Hematopoietic multipotent progenitor cell (in vitro differentiated cells): ENCODE measurements around the gene NOL4L. TPM values are rescaled to one million over a fixed set of nuclear protein-coding genes. Genes with fewer than 3 reads are reported as not detected.
A peak's percentile ranks its signal among the peaks of the same experiment; 100 is the strongest.

Source experiments
- DNase-seq, 3 donors: peaks; one replicate each; pipeline ENCODE4 v3.0.0-alpha.2; 2011 to 2015; ENCODE audit warnings: low read depth in 2 of 3, low spot score in 2 of 3
- total RNA-seq: library from RNA; depleted of rRNA; stranded (reverse); fragments of >200 nt; gene quantifications from one replicate; pipeline ENCODE4 v1.2.3, GENCODE V29; 2012

The NOL4L gene
- total RNA-seq, 1 donor, result 34.5 TPM

DNA sequence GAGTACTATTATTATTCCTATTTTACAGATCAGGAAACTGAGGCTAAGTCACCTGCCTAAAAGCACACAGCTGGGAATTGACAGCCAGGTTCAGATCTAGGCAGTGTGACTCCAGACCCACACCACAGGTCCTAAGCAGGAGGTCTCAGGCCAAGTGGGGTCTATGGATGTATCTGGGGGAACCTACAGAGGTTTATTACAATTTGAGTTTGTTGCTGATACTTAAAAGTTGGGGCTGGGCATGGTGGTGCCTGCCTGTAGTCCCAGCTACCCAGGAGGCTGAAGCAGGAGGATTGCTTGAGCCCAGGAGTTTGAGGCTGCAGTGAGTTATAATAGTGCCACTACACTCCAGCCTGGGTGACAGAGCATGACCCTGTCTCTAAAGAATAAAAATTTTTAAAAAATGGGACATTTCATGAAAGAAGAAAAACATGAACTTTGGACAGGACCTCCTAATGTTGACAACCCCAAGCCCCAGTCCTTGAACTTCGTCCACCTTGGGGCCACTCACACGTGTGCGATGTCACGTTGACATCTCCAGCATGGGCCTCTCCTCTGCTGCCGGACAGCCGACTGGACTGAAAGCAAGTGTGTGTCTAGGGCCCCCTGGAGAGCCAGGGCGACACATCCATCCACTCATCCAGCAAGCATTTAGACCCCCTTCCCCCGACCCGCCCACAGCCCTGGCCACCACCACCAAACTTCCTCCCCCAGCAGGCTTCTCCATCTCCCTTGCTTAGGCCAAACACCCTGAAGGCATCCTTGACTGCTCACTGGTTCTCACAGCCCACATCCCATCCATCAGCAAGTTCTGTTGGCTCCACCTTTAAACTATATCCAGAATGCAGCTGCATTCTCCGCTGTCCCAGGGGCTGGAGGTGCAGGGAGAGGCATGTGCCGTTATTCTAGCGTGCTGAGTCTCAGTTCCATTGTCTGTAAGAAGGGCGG is 40.0 kb downstream of the NOL4L start:
- no peak for DNase-seq

GRCh38 chr20:32544260-32544722 is 40.8 kb downstream of the NOL4L start:
- DNase-seq, result no peak

GRCh38 chr20:32543570-32544259 is 41.4 kb downstream of the NOL4L start:
- no peak for DNase-seq

DNA sequence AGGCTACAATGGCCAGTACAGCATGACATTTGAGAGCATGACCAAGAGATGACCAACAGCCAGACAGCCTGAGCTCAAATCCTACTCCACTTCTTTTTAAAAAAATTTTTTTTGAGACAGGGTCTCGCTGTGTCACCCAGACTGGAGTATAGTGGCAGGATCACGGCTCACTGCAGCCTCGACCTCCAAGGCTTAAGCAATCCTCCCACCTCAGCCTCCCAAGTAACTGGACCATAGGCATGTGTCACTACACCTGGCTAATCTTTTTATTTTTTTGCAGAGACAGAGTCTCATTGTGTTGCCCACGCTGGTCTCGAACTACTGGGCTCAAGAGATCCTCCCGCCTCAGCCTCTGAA is 42.9 kb downstream of the NOL4L start:
- DNase-seq, result no peak

- DNase-seq, result no peak
These were observed 43.5 kb downstream of the NOL4L start for GRCh38 chr20:32541323-32542258.

DNA sequence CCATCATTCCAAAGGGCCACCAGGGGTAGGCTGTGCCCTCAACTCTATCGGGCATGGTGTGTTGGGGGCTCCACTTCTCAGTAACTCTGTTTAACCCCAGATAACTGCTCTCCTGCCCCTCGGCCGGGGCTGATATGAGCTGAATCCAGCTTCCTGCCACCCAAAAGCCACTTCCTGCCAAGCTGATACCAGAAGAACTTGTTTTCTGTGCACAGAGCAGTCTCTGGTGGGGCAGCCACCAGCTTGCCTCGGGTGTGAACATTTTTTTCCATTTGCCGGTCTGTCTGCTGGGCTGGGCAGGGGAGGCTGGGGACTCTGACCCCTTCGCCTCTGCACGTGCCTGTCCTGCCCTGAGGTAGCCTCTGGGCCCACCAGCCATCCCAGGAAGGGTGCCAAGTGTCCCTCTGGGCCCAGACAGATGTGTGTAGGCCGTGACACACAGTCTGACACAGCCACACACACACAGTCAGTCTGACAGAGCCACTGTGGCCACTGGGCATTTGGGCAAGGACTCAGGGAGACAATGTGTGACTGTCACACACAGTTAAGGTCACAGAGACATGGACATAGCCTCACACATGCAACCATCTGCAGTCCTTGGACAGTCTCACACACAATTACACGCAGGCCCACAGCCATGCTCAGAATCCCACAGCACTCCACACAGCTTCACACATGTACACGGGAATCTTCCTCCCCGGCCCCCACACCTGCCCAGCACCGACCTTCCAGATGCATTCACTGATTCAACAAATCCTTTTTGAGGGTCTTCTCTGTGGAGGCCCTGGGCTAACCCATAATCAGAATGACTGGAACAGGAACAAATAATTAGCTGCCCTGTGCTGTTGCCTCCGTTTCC is 45.1 kb downstream of the NOL4L start:
- peak in 2 of 3 donors; percentile 72 to 83 for DNase-seq

DNA sequence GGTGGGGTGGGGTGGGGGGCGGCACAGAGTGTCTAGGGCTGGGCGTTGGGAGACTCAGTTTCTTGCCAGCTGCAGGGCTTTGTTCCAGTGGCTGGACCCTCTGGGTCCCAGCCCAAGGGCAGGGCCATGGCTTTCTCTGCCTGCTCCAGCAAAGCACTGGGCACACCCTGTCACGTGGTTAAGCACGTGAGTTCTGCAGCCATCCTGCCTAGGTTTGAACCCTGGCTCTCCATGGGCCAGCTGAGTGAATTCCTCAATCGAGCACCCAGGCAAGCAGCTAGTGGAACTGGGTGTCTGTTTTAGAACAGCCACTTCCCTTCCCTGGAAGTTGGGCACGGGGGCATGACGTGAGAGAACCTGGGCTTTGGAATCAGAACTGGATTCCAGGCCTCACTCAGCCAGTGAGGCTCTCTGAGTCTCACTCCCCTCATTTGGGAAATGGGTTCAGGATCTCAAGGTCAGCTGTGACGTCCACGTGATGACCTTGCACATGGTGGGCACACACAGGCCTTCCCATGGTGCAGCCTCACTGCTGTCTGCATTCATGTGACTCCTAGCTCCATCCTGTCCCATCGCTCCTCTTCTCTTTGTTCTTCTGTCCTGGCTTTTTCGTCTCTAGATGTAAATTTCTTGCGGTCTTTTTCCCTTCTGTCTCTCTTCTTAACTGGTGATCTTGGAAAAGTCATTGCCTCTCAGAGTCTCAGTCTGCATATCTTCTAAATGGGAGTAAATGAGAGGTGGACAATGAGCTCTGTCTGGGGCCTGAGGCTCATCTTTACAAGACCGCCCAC is 45.9 kb downstream of the NOL4L start:
- DNase-seq, result no peak

- DNase-seq, result no peak
These were observed 46.6 kb downstream of the NOL4L start for GRCh38 chr20:32538526-32538939.

DNA sequence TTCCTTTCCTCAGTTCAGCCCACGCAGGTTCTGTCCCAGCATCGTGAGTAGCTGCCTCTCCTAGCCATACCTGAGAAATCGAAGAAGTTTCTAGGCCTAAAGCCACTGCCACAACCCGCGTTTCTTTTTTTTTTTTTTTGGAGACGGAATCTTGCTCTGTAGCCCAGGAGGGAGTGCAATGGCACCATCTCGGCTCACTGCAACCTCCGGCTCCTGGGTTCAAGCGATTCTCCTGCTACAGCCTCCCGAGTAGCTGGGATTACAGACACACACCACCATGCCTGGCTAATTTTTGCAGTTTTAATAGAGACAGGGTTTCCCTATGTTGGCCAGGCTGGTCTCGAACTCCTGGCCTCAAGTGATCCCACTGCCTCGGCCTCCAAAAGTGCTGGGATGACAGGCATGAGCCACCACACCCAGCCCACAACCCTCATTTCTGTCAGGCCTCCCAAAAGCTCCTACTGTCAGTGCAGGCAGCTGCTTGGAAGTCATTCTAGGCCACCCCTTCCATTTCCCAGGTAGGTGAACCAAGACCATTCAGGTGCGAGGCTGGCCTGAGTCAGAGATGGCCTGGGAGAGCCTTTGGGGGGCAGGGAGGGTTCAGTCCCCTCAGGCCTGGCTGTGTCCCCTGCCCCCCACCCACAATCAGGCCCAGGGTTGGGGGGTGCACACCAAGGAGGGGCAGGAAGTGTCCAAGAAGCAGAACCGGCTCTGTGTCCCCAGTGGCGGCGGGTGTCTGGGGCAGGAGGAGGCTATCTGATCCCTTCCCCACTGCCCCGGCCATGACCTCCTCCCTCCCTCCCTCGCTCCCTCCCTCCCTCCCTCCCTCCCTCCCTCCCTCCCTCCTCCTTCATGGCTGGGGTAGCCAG is 47.2 kb downstream of the NOL4L start:
- no peak for DNase-seq

DNA sequence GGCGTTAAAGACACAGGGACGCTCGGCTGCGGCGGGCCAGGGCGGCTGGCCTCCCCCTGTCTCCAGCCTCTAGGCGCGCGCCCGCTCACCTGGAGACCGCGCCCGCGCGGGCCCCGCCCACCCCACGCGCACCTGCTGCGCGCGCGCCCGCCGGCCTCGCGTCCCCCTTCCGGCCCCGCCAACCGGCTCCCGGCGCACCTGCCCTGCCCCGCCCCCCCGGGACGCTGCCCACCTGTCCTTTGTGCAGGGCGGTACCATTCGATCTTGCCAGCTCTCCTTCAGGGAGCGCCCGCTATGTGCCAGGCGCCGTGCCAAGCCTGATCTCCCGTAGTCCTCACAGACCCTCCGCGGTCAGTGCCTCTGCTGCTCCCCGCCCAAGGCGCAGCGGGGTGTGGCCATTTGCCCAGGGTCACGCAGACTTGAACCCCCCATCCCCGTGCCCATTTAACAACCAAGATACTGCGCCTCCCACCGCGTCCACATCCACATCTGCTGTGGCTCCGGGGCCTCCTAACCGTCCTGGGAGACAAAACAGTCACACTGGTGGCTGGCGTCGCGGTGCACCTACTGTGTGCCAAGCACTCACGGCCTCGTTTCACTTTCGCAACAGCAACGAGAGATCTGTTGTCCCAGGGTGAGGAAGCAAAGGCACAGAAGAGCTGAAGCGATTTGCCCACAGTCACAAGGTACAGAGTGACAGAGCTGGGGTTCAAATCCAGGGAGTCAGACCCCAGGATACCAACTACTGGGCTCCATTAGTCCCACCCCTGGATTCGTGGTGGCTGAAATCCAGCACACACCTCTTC is 48.1 kb downstream of the NOL4L start:
- peak; percentile 48 to 67 (median 57) for DNase-seq

DNA sequence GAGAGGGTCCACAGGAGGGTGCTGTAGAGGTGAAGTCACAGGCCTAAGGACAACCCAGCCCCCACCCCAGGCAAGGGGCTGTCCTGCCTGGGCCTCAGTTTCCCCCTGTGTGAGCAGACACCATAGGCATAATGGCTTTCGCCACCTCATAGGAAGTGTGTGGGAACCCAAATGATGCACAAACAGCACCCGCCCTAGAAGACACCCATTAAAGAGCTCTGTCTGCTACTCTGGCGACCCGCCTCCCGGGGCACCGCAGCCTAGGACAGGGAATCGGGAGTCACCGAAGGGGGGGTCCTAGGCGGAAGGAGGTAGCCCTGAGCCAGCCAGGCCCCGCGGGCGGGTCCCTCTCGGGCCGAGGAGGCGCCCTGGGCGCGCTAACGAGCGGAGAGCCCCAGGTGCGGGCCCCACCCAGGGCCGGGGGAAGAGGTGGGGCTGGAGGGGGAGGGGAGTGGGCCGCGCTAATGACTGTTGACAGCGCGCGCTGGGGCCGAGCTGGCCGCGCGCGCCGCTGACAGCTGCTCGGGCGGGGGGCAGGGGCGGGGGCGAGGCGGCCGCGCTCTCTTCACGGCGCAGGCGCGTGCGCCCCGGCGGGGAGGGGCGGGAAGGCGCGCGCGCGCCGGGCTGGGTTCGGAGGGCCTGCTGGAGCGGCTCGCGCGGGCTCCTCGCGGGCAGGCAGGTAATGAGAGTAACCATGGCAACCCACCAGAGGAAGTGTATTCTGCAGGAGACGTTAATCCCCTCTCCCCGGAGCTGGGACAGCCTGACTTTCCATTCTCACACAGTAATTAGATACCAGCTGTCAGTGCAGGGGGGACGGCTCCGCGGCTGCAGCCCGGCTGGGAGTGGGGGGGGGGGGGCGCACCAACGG is 48.9 kb downstream of the NOL4L start:
- DNase-seq, result peak; percentile 74 to 75 (median 75)

DNA sequence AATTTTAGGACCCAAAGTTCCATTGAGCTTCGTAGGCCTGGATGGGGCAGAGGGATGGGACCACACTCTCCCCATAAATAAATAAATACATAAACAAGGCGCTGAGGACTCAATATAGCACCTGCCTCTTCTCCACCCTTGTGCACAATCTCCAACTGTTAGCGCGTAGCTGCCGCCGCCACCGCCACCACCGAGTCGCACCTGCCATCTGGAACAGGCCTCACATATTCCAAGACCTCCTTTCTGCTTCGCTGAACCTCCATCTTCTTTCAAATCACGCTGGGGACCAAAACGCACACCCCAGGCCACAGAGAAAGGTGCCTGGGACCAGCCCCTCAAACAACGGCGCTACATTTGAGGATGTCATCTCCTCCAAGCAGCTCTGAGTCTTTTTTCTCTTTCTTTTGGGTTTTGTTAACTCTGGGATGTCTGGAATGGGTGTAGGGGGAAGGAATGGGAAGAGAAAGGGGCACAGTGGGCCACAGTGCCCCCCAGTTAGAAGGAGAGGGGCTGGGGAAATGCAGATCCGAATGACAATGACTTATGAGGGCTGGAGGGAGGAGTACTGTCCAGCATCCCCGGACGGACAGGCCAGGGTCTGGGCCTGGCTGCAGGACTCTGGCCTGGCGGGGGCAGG is 49.7 kb downstream of the NOL4L start:
- DNase-seq, result no peak

DNA sequence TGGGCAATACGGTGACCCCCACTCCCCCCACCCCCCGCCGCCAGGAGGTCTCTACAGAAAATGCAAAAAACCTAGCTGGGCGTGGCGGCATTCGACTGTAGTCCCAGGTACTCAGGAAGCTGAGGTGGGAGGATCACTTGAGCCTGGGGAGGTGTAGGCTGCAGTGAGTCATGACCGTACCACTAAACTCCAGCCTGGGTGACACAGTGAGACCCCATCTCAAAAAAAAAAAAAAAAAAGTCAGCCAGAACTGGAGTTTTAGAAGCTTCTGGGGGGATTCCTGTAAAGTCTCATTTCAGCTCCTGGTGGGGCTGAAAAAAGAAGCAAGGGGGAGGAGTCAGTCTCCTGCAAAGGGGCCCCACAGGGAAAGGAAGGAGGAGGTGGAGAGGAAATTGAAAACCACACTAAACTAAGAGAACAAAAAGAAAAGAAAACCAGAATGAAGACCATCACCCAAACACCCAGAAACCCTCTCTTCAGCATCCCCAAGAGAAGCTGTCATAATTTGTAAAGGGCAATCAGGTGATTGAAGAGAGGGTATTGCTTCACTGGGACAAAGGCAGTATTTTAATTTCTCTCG is 50.4 kb downstream of the NOL4L start:
- DNase-seq, result peak in 1 of 3 donors; percentile 60

DNA sequence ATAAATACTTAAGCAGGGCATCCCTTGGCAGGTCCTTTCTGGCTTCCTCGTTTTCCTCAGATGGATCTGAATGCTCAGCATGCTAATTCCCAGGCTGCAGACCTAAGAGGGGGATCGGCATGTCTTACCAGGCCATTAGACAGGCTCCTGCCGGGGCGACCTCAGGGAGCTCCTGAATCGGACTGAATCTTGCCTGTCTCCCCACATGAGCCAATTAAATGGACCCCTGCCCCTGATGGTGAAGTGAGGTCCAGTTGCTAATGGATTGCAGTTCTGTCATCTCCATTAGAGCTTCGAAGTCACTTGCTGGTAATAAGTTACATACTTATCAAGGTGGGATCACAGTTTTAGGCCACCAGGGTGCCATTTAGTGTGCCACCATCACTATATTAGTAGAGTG is 51.4 kb downstream of the NOL4L start:
- no peak for DNase-seq

DNA sequence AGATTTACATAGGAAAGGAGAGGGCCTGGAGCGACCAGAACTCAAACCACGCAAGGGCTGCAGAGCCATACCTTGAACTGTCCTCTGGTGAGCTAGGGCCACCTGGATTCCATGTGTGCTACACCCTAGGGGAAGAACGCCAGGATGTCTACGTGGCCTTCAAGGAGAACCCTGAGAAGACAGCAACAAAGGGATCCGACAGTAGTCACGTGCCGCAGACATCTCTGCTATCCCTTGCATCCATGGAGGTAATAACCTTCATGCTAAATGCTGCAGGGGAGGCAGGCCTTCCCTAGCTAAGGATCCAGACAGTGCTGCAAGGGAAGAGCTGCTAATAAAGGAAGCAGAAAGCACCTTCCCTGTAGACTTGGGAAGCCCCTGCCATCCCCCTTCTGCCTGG is 52.9 kb downstream of the NOL4L start:
- no peak for DNase-seq
